Smooth muscle cell (in vitro differentiated cells): ENCODE data around the gene MGLL. TPM values are rescaled to one million over a fixed set of nuclear protein-coding genes. Genes with fewer than 3 reads are reported as not detected.

Experiments
- DNase-seq: peaks from one replicate; lab custom pipeline; 2025; ENCODE audit not compliant: unreplicated experiment; lab: John Stamatoyannopoulos, UW
- H2AFZ ChIP-seq: fragments of 200-600 bp; sonication (generic); 2 replicates; pipeline ENCODE4 v1.6.0; 2016; ENCODE audit warnings: antibody characterized with exemption, low read depth, mild to moderate bottlenecking
- H3F3A ChIP-seq: fragments of 200-600 bp; sonication (generic); 2 replicates; pipeline ENCODE4 v1.6.0; 2017; ENCODE audit warnings: antibody characterized with exemption, low read depth
- H3K27ac ChIP-seq: fragments of 200-600 bp; sonication (generic); 2 replicates; pipeline ENCODE4 v1.5.1; 2016; ENCODE audit warnings: low read depth, mild to moderate bottlenecking
- H3K27me3 ChIP-seq: fragments of 200-600 bp; sonication (generic); 2 replicates; pipeline ENCODE4 v1.6.1; 2016; ENCODE audit warnings: low read depth, mild to moderate bottlenecking
- H3K36me3 ChIP-seq: fragments of 200-600 bp; sonication (generic); 2 replicates; pipeline ENCODE4 v1.5.1; 2016; ENCODE audit warnings: low read depth
- H3K4me1 ChIP-seq: fragments of 200-600 bp; sonication (generic); 2 replicates; pipeline ENCODE4 v1.5.1; 2016; ENCODE audit warnings: low read depth
- H3K4me2 ChIP-seq: fragments of 200-600 bp; sonication (generic); 2 replicates; pipeline ENCODE4 v1.6.0; 2016; ENCODE audit warnings: mild to moderate bottlenecking
- H3K4me3 ChIP-seq: fragments of 200-600 bp; sonication (generic); 2 replicates; pipeline ENCODE4 v1.5.1; 2016; ENCODE audit warnings: mild to moderate bottlenecking
- H3K79me2 ChIP-seq: fragments of 200-600 bp; sonication (generic); 2 replicates; pipeline ENCODE4 v1.6.0; 2016; ENCODE audit warnings: low read depth, mild to moderate bottlenecking
- H3K9ac ChIP-seq: fragments of 200-600 bp; sonication (generic); 2 replicates; pipeline ENCODE4 v1.6.0; 2016; ENCODE audit warnings: low read depth
- H3K9me3 ChIP-seq: fragments of 200-600 bp; sonication (generic); replicated peaks from 2 replicates; pipeline ENCODE4 v1.5.1; 2016; ENCODE audit warnings: low read depth
- H4K20me1 ChIP-seq: fragments of 200-600 bp; sonication (generic); 2 replicates; pipeline ENCODE4 v1.6.0; 2016; ENCODE audit warnings: low read depth
- WGBS: methylation state at CpG from one replicate; pipeline ENCODE4 v1.1.7; 2016; ENCODE audit warnings: low lambda C conversion rate; 5-methylcytosine and 5-hydroxymethylcytosine counted together
- polyA plus RNA-seq: library from polyadenylated mRNA; unstranded; fragments of >200 nt; fragmentation: Nextera tagmentation; extraction: Ambion mirVana; gene quantifications from 2 replicates; pipeline ENCODE4 v1.2.1, GENCODE V29; 2016
- total RNA-seq: library from RNA; depleted of rRNA; stranded (reverse); fragments of >200 nt; gene quantifications from 2 replicates; pipeline ENCODE4 v1.2.3, GENCODE V29; 2014
- TF ChIP-seq, protein P1 (sequence below): fragments of 200-600 bp; sonication (generic); IDR thresholded peaks from 2 replicates; pipeline ENCODE4 v1.5.1; 2017; ENCODE audit warnings: borderline replicate concordance, mild to moderate bottlenecking, antibody characterized with exemption; ENCODE audit not compliant: insufficient read depth, poor library complexity, severe bottlenecking

Gene MGLL
- total and polyA plus RNA-seq, 2 experiments from 2014 or later = 13.6 to 22.5 TPM

DNA sequence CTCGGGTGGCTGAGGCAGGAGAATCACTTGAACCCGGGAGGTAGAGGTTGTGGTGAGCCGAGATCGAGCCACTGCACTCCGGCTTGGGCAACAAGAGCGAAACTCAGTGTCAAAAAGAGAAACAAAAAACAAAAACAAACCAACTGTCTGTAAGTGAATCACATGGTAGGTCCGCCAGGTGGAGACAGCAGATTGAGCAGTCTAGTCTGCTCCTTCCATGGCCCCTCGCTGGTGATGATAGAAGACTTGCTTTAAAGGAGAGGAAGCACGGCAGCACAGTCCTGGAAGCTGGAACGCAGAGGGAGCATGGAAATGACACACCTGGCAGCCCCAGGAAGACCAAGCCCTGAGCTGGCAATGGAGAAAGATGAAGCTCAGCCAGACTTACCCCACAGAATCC, 31.4 kb upstream of the MGLL start:
- WGBS = 83% methylated on average over 10 of the region's 10 CpGs
- no peaks in the 10 kb centered on the region for H3K9me3 ChIP-seq
- H3K4me3 ChIP-seq = no peak overlapping the region
- no peaks in the 10 kb centered on the region for H3F3A ChIP-seq
- no peak overlapping the region for H3K9ac ChIP-seq
- no peak for DNase-seq
- H3K4me1 ChIP-seq = no peaks in the 10 kb centered on the region
- no peak overlapping the region for H2AFZ ChIP-seq
- no peaks in the 10 kb centered on the region for H3K36me3 ChIP-seq
- H3K27me3 ChIP-seq = no peaks in the 10 kb centered on the region
- no peaks in the 10 kb centered on the region for H4K20me1 ChIP-seq
- TF ChIP-seq, protein P1, sequence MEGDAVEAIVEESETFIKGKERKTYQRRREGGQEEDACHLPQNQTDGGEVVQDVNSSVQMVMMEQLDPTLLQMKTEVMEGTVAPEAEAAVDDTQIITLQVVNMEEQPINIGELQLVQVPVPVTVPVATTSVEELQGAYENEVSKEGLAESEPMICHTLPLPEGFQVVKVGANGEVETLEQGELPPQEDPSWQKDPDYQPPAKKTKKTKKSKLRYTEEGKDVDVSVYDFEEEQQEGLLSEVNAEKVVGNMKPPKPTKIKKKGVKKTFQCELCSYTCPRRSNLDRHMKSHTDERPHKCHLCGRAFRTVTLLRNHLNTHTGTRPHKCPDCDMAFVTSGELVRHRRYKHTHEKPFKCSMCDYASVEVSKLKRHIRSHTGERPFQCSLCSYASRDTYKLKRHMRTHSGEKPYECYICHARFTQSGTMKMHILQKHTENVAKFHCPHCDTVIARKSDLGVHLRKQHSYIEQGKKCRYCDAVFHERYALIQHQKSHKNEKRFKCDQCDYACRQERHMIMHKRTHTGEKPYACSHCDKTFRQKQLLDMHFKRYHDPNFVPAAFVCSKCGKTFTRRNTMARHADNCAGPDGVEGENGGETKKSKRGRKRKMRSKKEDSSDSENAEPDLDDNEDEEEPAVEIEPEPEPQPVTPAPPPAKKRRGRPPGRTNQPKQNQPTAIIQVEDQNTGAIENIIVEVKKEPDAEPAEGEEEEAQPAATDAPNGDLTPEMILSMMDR = no peak
- H3K79me2 ChIP-seq = no peaks in the 10 kb centered on the region
- no peak overlapping the region for H3K27ac ChIP-seq
- no peak overlapping the region for H3K4me2 ChIP-seq

DNA sequence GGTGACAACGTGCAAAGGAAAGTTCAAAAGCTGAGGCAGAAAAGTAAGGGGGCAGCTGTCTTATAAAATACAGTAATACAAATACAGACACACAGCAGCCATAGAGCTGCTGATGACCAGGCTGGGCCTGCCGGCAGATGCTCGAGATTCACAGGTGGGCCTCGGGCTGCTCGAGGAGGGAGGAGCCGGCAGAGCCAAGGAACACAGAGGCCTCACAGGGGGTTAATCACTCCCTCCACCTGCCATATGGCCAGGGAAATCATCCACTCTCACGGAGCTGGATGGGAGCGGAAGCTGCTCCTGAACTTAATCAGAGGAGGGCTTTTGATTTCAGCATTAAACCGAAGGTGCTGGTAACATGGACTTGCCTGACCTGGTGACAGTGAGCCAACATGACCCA, 29.6 kb upstream of the MGLL start:
- Histone ChIP-seq H3K36me3 (no peaks in the 10 kb centered on the region), H3K79me2 (no peaks in the 10 kb centered on the region), H3K27me3 (no peaks in the 10 kb centered on the region), H2AFZ (no peak overlapping the region), H3F3A (no peaks in the 10 kb centered on the region), H3K4me1 (no peaks in the 10 kb centered on the region), H4K20me1 (no peaks in the 10 kb centered on the region), H3K27ac (no peak overlapping the region), H3K4me3 (no peak overlapping the region), H3K9ac (no peak overlapping the region), H3K4me2 (no peak overlapping the region), H3K9me3 (no peaks in the 10 kb centered on the region)
- DNase-seq = no peak
- 73% methylated on average over 9 of the region's 9 CpGs for WGBS
- TF ChIP-seq, protein P1 = no peak

DNA sequence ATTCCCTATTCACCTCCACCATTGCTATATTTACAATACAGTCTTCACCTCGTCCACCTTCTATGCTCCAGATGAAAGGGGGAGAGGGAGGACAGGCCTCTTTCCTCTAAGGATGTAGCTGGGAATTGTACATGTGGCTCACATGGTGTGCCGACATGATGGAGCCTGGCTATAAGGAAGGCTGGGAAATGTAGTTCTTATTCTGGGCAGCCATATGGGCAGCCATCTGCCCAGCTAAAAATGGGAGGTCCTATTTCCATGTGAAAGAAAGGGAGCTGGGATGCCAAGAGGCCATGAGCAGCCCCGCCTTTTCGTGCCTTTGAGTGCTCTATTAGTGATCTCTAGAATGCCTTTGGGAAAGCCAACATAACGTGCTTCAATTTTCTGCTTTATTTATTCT, 27.1 kb upstream of the MGLL start:
- no peaks in the 10 kb centered on the region for H3K27me3 ChIP-seq
- no peaks in the 10 kb centered on the region for H3K36me3 ChIP-seq
- H3K27ac ChIP-seq = no peak overlapping the region
- WGBS = 92% methylated on average over 5 of the region's 5 CpGs
- no peaks in the 10 kb centered on the region for H4K20me1 ChIP-seq
- H3K4me3 ChIP-seq = no peak overlapping the region
- no peaks in the 10 kb centered on the region for H3F3A ChIP-seq
- no peak overlapping the region for H3K4me2 ChIP-seq
- H2AFZ ChIP-seq = no peak overlapping the region
- H3K79me2 ChIP-seq = no peaks in the 10 kb centered on the region
- DNase-seq = no peak
- H3K4me1 ChIP-seq = no peaks in the 10 kb centered on the region
- TF ChIP-seq, protein P1 = no peak
- H3K9ac ChIP-seq = no peak overlapping the region
- no peaks in the 10 kb centered on the region for H3K9me3 ChIP-seq
